Measurements from ENCODE around the gene ABHD15.

Gene ABHD15

DNA sequence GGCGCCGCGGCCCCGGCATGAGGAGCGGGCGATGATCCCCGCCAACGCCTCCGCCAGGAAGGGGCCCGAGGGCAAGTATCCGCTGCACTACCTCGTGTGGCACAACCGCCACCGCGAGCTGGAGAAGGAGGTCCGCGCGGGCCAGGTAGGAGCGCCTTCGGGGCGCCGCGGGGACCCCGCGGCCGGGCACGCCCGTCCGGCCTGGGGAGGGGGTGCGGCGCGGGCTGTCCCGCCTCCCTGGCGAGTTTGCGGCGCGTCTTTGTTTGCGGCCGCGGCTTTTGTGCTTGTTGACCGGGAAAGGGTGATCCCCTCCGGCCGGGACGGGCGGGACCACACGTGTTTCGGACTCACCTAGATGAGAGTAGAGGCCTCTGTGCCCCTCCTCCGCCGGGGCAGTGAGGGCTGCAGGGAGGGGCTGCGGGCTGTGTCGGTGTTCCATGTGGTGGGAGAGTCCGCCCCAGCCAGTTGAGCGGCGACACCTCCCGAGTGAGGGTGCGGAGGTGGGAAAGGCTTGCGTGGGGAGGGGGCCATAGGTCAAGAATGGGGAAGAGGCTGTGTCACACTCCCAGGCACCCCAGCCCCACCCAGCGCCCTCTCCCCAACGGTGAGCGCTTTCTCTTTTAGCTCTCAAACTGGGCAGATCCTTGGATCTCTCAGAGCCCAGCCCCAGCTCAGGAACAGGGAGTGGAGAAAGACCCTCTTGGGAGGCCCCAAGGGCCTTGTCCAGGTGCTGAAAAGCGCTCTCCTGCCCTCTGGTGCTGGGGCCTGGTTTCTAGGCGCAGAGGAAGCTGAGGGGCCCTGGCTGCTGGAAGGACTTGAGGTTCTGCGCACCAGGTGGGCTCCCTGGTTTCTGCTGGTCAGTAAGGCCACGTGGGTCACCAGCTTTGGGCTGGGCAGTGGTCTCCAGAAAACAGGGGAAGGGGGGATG lies 27.0 kb upstream of the ABHD15 start:
- DNase-seq = no peak

DNA sequence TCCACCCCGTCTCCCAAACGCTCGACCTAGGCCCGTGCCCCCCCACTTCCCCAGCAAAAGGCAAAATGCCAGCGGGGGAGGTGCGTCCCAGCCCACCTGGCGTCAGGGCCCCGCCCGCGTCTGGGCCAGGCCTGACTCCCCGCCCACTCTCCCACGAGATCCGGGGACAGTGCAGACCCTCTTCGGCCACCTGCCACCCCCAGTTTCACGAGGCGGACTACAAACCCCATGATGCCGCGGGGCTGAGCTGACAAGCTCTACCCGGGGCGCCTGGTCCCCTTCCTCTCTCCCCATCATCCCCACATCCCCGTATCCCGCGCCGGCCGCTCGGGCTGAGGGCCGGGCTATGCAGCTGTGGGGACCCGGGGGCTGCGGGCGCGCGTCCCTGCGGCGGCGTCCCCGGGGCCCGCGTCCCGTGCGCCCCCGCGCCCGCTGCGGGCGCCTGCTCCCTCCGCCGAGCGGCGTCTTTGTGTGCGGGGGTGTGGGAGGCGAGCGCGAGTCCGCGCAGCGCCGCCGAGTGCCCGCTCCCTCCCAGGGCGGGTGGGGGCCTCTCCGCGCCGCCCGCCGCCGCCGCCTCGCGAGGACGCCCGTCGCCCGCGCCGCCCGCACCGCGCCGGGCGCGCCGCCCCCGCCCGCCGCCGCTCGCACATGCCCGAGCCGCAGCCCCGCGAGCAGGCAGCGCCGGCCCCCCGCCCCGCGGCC lies 26.2 kb upstream of the ABHD15 start, which contains the start of gene ANKRD13B:
Gene ANKRD13B (plus strand): TSS at position 283 of the 702 bp plus-strand sequence. CDS start 490 bp downstream, outside the sequence.
- DNase-seq = peak; percentile 34

DNA sequence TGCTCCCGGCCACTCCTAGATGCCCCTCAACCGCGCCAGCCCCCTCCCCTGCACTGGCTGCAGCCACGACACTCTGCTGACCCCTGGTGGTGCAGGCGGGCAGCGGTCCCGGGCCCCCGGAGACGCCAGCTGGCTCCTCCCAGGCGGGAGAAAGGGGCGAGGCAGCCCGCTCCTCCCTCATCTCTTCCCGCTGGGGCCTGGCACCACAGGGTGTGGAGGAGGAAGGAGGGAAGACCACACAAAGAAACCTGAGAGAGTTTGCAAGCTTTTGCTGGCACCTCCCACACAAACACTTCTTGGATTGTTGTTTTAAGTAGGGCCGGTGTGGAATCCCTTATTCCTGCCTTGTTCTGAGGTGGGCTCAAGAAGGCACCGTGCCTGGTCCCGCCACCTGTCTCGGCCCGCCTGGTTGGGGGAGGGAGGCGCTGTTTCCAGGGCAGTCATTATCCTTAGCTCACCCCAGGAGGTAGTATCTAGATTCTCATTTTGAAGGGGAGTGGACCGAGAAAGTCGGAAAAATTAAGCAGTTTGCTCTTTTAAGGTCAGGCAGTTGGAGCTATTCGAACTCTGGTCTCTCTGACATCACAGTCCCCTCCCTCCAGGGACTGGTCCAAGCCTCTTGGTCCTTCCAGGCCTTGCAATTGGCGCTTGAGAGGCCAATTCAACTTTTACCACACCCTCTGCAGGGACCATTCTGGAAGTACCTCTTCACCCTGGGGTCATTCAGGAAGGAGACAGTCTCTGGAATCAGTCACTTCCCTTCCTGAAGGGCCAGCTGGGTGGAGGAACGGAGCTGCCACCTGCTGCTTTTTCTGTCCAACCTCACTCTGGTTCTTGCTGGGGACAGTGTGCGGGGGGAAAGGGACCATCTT lies 25.1 kb upstream of the ABHD15 start:
- peak; percentile 85 for DNase-seq

DNA sequence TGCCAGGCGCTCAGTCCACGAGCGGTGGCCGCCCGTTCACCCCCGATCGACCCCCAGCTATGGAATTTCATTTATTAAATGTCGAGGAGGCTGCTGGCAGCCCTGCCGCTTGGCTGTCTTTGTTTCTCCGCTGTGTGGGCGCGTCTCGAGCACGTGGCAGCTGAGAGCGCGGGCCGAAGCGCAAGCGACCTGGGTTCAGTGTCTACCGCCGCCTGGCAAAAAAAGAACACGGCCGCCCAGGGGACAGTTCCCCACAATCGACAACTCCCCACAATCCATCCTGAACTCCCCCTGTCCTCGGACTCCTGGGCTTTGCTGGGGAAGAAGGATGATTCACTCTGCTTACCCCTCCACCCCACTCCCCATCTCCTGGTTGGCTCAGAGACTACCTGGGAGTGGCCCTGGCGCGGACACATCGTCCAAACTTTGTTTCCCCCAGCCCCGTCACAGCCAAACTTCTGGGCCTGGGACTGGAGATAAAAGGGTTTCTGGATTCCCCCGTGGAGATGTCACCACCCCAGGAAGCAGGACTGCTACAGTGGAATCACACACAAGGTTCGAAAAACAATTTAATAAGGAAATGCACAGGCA lies 24.4 kb upstream of the ABHD15 start:
- peak; percentile 74 for DNase-seq

DNA sequence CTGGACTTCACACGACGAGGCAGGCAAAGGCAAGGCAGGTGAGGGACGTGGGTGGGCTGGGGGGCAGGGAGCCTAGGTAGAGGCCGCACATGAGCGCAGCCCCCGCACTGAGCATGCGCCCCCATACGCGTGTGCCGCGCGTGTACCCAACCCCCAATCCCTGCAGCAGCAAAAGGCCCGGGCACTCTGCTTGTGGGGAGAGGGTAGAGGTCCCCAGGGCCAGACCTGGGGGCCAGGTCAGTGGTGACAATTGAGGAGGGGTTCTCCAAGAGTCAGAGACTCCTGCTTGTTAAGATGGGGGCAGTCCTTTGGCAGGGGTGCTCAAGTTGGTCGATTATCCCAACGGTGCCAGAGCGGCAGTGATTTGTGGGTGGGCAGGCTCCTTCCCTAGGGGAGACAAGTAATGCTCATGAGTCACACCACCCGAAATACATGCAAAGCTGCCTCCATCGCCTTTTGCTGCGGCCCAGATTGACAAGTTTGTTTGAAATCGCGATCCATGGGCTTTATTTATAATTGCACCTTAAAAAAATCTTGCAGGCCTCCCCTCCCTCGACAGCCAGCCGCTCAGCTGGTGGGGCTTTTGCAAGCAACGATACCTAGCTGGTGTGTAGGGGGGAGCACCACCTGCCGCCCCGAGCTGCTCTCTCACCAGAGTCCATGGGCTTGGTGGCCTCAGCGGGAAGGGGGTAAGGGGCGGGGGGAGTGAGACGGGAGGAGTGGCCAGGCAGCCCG lies 23.7 kb upstream of the ABHD15 start:
- peak; percentile 23 for DNase-seq

DNA sequence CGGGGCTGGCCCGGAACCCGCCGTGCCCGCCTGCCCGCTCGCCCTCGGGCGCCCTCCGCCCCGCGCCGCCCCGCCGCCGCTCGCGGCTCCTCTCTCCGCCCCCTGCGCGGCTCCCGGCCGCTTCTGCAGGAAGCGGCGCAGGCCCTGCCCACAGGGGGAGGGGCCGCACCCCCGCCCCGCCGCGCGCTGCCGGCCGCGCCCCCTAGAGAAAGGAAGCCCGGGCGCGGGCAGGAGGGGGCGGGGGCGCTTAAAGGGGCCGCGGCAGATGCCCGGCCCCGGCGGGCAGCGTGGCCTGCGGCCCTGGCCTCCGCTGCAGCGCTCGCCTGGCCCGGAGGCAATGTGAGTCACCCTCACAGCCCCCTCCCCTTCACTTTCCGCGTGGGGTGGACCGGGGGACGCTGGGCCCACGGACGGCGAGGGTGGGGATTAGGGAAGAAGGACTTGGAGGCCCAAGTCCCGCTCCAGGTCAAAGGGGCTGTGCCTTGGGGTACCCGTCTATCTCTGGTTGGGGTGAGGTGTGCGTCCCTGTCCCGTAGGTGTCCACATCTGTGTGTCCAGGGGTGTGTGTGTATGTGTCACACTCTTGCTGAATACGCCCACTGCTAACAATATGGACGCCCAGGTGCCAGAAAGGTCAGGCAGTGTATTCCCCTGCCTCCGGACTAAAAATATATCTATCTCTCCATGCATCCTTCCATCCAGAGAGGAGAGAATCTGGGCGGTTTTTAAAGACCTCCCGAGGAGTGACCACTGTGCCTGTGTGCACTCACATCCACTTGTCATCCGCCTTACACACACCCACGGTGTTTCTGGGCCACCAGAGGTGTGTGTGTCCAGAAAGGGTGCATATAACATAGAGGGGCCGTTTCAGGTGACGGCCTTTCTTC lies 22.9 kb upstream of the ABHD15 start, which contains the start of gene GIT1:
Gene GIT1 (minus strand): TSS at position 125 of the 887 bp plus-strand sequence. CDS start 270 bp downstream, outside the sequence.
- peak; percentile 23 for DNase-seq

DNA sequence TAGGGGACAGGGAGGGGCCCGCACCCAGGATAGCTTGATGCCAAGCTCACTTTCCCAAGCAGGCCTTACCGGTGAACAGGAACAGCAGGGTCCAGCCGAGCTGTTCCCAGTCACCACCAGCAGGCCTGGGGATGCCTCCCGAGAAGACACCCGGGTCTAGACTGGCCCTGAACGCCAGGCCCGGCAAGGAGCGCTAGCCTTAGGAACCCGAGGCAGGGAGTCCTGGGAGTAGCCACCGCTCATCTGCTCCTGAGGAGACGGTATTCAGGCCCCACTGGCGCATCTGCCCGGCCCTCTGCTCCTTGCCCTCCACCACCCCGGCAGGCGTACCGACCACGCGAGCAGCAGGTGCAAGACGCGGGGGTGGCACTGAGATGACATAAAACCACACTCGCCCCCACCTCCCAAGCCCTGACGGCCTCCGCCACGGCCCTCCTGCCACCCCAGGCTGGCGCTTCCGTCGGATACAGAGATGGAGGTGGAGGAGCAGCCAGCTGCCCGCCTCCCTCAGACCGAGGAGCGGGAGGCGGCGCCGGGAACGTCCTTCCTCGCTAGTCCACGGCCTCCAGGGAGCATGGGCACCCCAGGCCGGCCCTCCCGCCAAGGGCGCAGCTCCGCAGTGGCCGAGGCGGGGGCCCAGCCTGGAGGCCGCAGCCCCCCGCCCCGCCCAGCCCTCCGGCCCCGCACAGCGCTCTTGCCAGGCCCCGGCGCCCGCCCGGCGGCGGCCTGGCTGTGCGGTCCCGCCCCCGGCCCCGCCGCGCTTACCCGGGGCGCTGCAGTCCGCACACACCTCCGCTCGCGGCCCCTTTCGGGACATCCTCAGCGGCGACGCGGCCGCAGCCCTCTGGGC lies 21.9 kb upstream of the ABHD15 start:
- no peak for DNase-seq

DNA sequence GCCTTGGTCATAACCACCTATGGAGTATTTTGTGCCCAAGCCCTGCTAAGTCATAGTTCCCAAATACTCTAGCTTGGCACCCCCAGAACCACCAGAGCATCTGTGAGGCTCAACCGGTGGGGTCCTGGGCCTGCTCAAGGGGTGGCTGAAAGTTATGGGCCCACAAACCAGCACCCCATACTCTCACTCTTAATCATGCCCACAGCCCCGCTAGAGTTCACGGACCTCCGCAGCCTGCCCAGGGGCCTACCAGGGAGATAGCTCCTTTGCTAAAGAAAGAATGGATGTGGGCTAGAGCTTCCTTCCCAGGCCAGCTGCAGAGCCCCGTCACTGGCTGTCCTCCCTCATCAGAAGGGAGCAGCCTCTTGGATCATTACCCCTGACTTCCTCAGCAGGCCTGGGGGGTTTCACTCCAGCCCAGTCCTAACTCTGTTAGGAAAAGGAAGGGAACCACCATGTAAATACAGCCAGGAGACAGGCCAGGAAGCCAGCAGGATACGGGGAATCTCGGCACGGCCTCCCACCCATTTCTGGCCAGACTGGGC lies 21.3 kb upstream of the ABHD15 start:
- DNase-seq = no peak

DNA sequence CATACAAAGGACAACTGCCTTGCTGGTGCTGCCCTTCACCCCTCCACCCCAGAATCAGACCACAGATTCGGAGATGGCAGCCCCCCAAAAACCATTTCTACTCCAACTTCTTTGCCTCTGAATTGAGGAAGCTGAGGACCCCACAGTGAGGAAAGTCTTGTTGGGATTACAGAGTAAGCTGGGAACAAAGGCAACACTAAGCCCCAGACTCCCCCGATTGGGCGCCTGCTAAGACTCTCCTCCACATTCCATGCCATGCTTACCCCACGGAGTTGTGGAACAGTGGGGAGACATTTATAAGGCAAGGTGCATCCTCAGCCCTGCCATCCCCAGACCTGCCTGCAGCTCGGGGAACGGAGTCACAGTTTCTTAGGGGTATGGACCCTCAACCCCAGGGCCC lies 20.8 kb upstream of the ABHD15 start:
- no peak for DNase-seq

DNA sequence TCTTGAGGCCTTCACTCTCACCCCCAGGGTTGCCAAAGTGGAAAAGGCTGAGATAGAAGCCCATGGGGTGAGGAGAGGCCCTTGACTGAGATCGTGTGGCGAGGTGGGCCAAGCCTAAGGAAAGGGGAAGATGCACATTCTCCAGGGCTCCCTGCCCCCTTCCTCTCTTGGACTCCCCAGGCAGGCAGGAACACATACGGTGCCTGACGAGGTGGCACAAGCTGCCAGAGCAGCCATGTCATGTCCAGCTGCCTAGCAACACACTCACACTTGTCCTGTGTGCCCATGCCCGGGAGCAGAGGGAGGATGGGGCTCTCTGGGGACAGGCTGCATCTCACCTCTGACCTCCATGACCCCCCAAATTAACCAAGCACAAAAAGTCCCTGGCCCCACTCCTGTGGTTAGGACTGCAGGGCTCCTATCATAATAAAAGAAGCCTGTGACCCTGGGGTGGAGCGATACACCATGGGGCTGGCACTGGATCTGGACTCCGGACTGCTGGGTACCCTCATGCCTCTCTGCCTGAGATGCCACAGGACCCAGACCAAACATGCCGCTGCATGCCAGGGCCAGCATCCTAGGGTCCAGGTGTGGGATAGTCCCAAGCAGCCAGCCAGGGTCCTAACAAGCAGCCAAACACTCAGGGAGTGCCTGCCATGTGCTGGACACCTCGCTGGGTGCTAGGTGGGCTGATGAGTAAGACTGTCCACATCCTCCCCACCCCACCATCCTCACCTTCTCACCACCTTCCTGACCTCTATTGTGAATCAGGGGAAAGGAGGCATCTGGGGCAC lies 20.0 kb upstream of the ABHD15 start:
- DNase-seq = no peak

DNA sequence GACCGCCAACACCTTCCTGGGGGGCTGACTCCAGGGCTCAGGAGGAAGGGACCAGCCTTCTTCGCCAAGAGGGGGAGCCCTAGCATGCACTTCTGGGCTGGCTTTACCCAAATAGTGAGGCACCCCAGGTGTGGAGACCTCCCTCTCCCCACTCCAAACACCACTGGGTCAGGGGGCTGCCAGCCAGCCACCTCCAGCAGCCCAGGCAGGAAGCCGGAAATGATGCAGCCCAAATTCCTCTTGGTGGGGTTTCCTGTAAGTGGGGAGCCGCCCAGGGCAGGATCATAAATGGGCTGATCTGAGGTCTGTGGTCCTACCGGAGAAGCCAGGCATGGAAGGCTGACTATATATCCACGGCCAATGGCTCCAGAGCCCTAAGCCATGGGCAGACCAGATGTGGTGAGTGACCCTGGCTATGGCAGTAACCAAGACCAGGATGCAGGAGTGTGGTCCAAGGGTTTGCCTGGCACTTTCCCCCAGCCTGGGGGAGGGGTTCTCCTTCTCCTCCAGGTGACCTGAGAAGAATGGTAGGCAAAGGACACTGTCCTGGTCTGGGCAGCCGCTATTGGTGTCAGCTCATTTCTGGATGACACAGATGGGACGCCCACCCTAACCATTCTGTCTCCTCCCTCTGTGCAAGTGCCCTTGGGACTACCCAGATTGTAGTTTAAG lies 18.4 kb upstream of the ABHD15 start:
- DNase-seq = no peak

DNA sequence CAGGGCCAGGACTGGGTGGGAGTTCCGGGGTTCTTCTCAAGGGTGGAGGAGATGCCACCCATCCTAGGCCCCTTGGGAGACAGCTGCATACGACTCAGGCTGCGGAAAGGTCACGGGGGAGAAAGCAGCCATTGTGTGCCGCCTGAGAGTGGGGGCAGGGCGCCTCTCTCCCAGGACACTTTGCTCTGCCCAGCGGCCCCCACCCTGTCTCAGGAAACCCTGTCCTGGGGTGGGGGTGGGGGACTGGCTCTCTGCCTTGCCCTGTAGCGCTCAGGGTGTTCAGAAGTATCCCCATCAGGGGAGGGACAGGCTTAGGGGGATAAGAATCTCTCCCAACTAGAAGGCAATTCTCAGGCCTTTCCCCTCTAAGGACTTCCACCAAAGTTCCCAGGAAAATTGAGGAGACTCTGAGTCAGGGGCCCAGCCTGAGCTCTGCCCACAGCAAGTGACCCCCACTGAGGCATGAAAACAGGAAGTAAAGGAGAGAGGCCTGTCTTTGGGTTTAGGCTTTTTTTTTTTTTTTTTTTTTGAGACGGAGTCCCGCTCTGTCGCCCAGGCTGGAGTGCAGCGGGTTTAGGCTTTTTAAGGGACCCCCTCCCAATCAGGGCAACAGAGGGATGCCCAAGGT lies 17.7 kb upstream of the ABHD15 start:
- no peak for DNase-seq

DNA sequence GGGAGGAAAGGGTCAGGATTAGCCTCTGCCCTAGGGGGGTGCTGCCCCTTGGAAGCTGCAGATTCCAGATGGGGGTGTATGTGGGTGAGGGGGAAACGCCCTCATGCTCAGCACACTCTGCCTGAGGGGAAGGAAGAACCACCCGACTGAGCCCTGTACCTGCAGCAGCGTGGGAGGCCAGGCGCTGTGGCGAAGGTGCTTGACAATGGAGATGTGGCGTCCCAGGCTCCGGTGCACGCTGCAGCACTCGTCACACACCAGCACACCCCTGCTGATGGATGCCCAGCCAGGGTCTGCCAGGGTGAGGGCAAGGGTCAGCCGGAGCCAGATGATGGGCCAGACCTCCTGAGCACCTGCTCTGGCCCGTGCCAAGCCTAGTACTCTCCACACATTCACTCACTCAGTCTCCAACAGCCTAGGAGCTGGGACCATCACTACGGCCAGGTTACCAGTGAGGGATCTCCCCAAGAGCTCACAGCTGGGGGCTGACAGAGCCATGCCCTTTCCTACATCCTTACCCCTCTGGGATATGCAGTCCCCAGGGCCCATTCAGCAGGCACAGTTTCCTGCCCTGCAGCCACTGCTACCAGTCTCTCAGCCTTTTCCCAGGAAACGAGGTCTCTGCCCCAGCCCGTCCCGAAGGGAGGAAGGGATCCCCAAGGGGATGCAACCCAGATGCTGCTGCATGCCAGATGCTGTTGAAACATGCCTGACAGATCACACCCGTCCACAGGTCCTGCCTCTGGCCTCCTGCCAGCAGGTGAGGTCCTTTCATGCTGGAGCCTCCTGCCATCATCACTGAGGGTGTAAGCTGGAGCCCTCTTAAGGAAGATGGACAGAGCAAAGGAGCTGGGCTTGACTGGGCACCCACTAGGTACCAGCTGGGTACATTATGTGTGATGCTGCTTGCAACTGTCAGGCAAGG lies 16.7 kb upstream of the ABHD15 start:
- DNase-seq = no peak

DNA sequence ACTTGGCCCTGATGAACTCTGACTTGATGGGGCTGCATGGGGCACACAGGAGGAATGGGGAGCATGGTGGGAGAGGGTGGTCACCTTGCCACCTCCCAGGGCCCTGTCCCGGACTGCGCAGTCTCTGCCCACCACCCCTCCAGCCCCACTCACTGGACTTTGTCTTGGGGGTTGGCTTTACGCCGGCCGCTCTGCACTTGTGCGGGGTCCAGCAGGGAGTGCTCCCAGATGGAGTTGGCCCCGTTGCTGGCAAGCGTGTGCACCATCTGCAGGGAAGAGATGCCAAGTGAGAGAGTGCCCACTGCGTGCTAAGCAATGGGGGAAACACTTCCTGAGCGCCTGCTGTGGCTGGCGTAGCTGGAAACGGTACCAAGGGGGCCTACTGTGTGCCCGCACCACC lies 15.9 kb upstream of the ABHD15 start:
- no peak for DNase-seq

DNA sequence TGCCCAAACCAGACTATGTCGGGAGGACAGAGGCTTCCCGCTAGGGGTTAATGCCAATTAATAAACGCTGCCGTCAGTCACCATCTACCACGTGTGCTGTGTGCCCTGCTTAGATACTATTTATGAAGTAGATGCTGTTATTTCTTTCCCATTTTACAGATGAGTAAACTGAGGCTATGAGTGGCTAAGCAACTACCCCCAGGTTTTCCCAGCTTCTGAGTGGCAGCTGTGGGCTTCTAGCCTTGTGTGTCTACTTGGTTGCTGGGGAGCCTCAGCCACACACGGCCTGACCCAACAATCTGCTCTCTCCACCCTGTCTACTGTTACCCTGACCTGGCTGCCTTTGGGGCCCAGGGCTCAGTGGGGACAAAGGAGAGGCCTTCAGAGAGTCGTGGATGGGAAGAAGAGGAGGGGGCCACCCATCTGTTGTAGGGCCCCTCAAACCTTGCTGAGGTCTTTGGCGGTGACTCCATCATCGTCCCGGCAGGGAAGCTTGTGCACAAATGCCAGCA lies 15.5 kb upstream of the ABHD15 start:
- no peak for DNase-seq

Measured in SHP77 treated with DMSO at 0.1 percent for 48 hours (cell line).